Brain microvascular endothelial cell (primary cell): ENCODE data around the gene C1orf174.

Source experiments
- DNase-seq: peaks from one replicate; pipeline ENCODE4 v3.0.0-alpha.2; 2020
- H3K27ac ChIP-seq: fragments of 250-450 bp; sonication (Bioruptor Pico); 2 replicates; pipeline ENCODE4 v1.5.1; 2020; ENCODE audit warnings: mild to moderate bottlenecking, moderate library complexity
- H3K27me3 ChIP-seq: fragments of 250-450 bp; sonication (Bioruptor Pico); replicated peaks from 2 replicates; pipeline ENCODE4 v1.5.1; 2020; ENCODE audit warnings: mild to moderate bottlenecking
- H3K36me3 ChIP-seq: fragments of 250-450 bp; sonication (Bioruptor Pico); replicated peaks from 2 replicates; pipeline ENCODE4 v1.5.1; 2020; ENCODE audit warnings: mild to moderate bottlenecking
- H3K4me3 ChIP-seq: 2 replicates; pipeline ENCODE4 v1.5.1; 2011; ENCODE audit warnings: low read depth, mild to moderate bottlenecking, control low read depth, low read length, moderate library complexity
- CTCF ChIP-seq: IDR thresholded peaks from 2 replicates; pipeline ENCODE4 v1.5.1; 2011; ENCODE audit warnings: low read depth, mild to moderate bottlenecking, moderate library complexity, low read length, control low read depth, inconsistent platforms; ENCODE audit errors: missing control alignments
- in situ Hi-C: cut with HindIII; loops from 2 replicates; pipeline ENCODE4 v1.10.0; 2017; ENCODE audit warnings: low sequenced_read_pairs, low pct_ligation_motif_present

Gene C1orf174

GRCh38 chr1:3880429-3881192 is 19.5 kb downstream of the C1orf174 start:
- in situ Hi-C loops: no loop called here
- H3K4me3 ChIP-seq: no peak overlapping the region
- H3K27me3 ChIP-seq: no peaks in the 10 kb centered on the region
- TF ChIP-seq CTCF: no peak
- no peak overlapping the region for H3K27ac ChIP-seq
- peaks cover 14% of the 10 kb centered on the region for H3K36me3 ChIP-seq
- DNase-seq: no peak

GRCh38 chr1:3879787-3880428 is 20.2 kb downstream of the C1orf174 start:
- Histone ChIP-seq H3K27me3 (no peaks in the 10 kb centered on the region), H3K4me3 (no peak overlapping the region), H3K36me3 (peaks cover 11% of the 10 kb centered on the region), H3K27ac (no peak overlapping the region)
- DNase-seq: no peak
- TF ChIP-seq CTCF: no peak
- in situ Hi-C loops: no loop called here

- in situ Hi-C loops: no loop called here
- Histone ChIP-seq H3K36me3 (peaks cover 9% of the 10 kb centered on the region), H3K4me3 (no peak overlapping the region), H3K27ac (no peak overlapping the region), H3K27me3 (no peaks in the 10 kb centered on the region)
- no peak for DNase-seq
- no peak for TF ChIP-seq CTCF
Observed at GRCh38 chr1:3879099-3879498, 21.0 kb downstream of the C1orf174 start.

GRCh38 chr1:3876716-3877115 is 23.4 kb downstream of the C1orf174 start:
- no peak for DNase-seq
- Histone ChIP-seq H3K27me3 (no peaks in the 10 kb centered on the region), H3K36me3 (peaks cover 6% of the 10 kb centered on the region), H3K27ac (no peak overlapping the region), H3K4me3 (no peak overlapping the region)
- in situ Hi-C loops: no loop called here
- no peak for TF ChIP-seq CTCF

GRCh38 chr1:3874736-3875135 is 25.3 kb downstream of the C1orf174 start:
- H3K4me3 ChIP-seq: no peak overlapping the region
- H3K27ac ChIP-seq: no peak overlapping the region
- no peaks in the 10 kb centered on the region for H3K27me3 ChIP-seq
- in situ Hi-C loops: no loop called here
- peaks cover 6% of the 10 kb centered on the region for H3K36me3 ChIP-seq
- DNase-seq: no peak
- TF ChIP-seq CTCF: no peak
